Activated CD8-positive, alpha-beta memory T cell treated with anti-CD3 and anti-CD28 coated beads for 36 hours (primary cell): ENCODE data around the gene CYP4F11. TPM values are rescaled to one million over a fixed set of nuclear protein-coding genes. Genes with fewer than 3 reads are reported as not detected.
"Not testable (repeated sequence)": the region's sequence is repeated elsewhere in the genome, so short reads cannot be mapped to it uniquely, and the experiment has no call there.

Experiments
- CTCF ChIA-PET: fragments of 350-600 bp; sonication (Branson Sonifier 250); formaldehyde crosslinking; loops from one replicate; lab custom pipeline; 2021; ENCODE audit warnings: antibody characterized with exemption; lab: Charles Lee
- POLR2A ChIA-PET: fragments of 350-600 bp; sonication (Branson Sonifier 250); formaldehyde crosslinking; loops from one replicate; lab custom pipeline; 2021; ENCODE audit warnings: antibody characterized with exemption; lab: Charles Lee
- total RNA-seq, 2 experiments: library from RNA; stranded (reverse); gene quantifications; one replicate each; pipeline ENCODE4 v1.2.3, GENCODE V29; 2021

CYP4F11 gene, protein sequence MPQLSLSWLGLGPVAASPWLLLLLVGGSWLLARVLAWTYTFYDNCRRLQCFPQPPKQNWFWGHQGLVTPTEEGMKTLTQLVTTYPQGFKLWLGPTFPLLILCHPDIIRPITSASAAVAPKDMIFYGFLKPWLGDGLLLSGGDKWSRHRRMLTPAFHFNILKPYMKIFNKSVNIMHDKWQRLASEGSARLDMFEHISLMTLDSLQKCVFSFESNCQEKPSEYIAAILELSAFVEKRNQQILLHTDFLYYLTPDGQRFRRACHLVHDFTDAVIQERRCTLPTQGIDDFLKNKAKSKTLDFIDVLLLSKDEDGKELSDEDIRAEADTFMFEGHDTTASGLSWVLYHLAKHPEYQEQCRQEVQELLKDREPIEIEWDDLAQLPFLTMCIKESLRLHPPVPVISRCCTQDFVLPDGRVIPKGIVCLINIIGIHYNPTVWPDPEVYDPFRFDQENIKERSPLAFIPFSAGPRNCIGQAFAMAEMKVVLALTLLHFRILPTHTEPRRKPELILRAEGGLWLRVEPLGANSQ
- not detected for total RNA-seq

DNA sequence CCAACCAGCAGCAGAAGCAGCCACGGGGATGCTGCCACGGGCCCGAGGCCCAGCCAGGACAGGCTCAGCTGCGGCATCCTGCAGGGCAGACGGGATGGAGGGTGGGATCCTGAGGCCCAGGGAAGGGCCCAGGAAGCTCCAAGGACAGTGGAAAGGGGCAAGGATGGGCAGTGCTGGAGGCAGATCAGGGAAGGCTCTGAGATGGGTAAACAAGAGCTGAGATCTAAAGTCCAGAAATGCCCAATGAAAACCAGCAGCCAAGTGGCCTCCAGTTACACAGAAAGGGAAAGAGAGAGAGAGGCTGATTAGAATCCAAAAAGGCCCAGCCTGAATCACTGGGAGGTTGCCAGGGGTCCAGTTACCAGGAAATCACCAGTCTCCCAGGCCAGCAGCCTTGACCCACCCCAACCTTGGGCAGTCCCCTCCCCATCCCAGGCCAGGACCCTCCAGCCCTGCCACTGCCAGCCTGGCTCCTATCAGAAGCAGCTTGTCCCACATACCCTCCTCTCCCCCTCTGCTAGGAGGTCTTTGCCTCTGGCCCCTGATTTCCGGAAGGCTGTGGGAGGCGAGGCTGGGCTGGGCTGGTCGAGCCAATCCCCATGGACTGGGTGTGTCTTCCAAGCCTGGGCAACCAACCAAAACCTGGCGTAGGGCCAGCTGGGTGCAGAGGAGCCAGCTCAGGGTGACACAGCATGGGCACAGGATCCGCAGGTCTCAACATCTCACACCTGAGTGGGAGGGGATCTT lies at the start of gene CYP4F11:
Gene CYP4F11, minus strand, starts transcription at position 198 of the 747 bp plus-strand sequence. Its CDS starts 121 bp downstream, at position 77.
- CTCF ChIA-PET = no interaction called here
- POLR2A ChIA-PET = no interaction called here

DNA sequence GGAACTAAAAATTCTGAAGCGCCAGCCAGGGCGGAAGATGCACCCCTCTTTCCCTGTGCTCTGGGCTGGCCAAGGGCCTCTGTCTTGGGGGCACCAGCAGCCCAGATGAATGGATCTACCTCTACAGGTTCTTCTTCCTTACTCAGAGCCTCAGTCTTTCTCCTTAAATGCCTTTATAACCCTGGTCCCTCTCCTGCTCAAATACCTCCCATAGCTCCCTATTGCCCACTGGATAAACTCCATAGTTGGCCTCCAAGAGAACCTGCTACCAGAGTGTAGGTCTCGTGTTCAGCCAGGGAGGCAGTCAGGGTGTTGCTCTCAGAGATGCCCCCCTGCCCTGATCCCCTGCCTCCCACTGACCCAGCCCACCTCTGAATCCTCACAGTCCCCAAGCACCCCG lies 45.0 kb upstream of the CYP4F11 start:
- POLR2A ChIA-PET = no interaction called here

DNA sequence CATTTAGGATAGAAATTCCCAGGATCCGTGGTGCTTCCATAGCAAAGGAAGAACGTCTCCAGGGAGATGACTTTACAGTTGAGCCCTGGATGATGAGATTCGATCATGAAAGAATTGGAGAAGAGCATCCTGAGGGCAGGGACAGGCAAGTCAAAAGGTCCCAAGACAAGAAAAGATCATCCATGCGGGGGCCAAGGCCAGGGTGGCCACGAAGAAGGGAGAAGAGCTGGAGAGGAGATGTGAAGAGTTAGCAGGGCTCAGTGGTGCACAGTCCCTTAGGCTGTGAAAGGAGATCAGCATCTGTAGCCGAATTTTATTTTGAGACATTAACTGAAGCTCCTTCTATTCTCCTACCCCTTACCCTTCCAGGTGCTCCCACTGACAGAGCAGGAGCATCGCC lies 43.4 kb upstream of the CYP4F11 start:
- ChIA-PET POLR2A (no interaction called here), CTCF (no interaction called here)

More for the DNA sequence above, 45.0 kb upstream of the CYP4F11 start:
- CTCF ChIA-PET = no interaction called here

DNA sequence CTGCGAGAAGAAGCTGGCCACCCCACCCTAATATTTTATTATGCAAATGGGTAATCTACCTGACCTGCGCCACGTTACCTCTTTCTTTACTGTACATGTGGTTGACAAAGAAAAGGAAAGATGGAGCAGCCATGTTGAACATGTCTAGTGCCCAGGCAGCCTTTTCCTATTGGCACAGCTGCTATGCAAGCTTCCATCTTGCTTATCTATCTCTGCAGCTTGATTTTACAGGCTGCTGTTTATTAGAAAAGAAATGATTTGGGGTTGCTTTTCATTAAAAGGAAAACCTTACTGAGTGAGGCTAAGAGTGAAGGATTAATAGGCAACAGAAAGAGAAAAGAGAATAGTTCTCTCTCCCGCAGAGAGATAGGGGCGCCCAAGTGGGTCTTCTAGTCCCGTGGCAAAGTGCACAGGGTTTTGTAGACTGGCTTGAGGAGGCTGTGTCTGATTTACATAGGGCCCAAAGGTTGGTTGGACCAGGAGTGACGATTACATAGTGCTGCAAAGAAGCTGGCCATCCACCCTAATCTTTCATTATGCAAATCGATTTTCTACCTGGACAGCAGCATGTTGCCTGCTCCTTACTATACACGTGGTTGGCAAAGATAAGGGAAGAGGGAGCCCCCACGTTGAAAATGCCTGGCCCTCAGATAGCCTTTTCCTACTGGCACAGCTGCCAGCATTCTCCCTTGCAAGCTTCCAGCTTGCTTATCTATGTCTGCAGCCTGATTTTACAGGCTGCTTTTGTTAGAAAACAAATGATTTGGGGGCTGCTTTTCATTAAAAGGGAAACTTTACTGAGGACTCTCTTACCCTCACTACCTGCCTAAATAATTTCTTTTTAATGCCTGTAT lies 42.7 kb upstream of the CYP4F11 start:
- POLR2A ChIA-PET = no interaction called here
- CTCF ChIA-PET = no interaction called here

DNA sequence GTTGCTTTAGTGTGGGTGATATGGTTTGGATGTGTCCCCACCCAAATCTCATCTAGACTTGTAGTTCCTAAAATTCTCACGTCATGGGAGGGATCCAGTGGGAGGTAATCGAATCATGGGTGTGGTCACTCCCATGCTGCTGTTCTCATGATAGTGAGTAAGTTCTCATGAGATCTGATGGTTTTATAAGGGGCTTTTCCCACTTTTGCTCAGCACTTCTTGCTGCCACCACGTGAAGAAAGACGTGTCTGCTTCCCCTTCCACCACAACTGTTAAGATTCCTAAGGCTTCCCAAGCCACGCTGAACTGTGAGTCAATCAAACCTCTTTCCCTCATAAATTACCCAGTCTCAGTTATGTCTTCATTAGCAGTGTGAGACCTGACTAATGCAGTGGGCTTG lies 40.5 kb upstream of the CYP4F11 start:
- POLR2A ChIA-PET = no interaction called here
- CTCF ChIA-PET = no interaction called here

DNA sequence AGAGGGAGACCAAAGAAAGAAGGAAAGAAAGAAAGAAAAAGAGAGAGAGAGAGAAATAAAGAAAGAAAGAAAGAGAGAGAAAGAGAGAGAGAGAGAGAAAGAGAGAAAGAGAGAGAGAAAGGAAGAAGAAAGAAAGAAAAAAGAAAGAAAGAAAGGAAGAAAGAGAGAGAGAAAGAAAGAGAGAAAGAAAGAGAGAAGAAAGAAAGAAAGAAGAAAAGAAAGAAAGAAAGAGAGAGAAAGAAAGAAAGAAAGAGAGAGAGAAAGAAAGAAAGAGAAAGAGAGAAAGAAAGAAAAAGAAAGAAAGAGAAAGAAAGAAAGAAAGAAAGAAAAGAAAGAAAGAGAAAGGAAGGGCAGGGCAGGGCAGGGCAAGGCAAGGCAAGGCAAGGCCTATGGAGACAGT lies 37.7 kb upstream of the CYP4F11 start:
- POLR2A ChIA-PET = not testable (repeated sequence)

DNA sequence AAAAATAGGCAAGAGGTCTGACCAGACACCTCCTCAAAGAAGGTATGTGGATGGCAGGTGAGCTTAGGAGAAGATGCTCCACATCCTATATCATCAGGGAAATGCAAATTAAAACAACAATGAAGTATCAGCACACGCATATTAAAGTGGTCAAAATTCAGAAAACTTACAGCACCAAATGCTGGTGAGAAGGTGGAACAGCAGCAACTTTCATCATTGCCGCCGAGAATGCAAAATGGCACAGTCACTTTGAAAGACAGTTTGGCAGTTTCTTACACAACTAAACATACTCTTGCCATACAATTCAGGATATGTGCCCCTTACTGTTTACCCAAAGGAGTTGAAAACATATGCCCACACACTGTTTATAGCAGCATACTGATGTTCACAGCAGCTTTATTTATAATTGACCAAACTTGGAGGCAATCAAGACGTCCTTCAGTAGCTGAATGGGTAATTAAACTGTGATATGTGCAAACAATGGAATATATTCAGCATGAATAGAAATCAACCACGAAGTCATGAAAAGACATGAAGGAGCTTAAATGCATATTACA lies 37.0 kb upstream of the CYP4F11 start:
- CTCF ChIA-PET = no interaction called here
- POLR2A ChIA-PET = no interaction called here

More for the DNA sequence above, 37.7 kb upstream of the CYP4F11 start:
- CTCF ChIA-PET = not testable (repeated sequence)

DNA sequence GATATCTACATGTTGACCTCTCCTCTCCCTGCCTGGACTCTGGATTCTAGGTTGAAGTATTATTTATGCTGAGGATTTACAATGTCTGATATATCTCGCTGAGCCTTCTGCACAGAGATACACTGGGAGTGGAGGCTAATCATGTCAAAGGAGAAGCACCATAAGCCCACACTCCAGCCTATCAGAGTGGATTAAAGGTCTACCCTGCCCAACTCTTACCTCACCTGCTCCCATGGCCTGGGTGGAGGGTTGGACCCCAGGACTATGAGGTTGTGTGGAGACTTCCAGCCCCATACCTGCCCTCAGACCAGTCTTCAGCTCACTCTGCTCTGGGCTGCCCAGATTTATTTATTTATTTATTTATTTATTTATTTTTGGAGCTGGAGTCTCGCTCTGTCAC lies 29.9 kb upstream of the CYP4F11 start:
- CTCF ChIA-PET = no interaction called here

DNA sequence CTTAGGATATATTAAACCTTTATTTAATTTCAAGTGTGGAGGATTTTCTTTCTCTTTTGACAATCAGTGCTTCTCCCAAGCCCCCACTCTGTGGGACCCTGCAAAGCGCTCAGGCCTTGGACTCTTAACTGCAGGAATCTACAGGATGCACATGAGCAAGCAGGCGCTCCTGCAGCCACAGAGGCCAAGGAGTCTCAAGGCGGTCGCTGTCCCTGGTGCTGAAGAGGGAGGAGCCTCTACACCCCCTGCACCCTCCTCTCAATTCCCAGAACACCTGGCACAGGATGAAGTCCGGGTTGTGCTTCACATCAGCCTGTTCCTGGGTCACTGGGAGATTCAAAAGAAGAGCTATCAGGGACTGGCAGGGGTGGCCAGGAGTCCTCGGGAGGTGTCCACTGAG lies 28.0 kb upstream of the CYP4F11 start:
- ChIA-PET POLR2A (no interaction called here), CTCF (interaction anchor here (1.0 kb wide), 1 partner anchor 101 kb away, joined by 3 read pairs; no protein-coding TSS in a partner anchor)

More for the DNA sequence above, 29.9 kb upstream of the CYP4F11 start:
- POLR2A ChIA-PET = no interaction called here

DNA sequence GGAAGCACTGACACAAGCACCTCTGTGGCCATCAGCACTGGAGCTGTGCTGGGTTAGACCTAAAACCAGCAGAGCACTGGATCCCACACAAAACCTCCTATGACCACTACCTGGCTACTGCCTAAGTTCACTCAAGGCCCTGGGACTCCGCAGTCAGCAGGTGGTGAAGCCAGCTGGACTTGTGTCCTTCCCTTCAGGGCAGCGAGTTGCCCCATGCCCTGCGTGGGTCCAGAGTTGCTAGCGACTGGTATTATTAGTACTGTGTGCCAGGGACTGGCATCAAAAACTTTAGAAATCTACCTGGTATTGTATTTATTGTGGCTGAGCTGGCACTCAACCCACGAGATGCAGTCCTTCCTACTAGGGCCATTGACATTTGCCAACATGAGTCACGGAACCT lies 20.5 kb upstream of the CYP4F11 start:
- POLR2A ChIA-PET = no interaction called here
- CTCF ChIA-PET = interaction anchor here (0.6 kb wide), 1 partner anchor 325 kb away, joined by 3 read pairs; no protein-coding TSS in a partner anchor

DNA sequence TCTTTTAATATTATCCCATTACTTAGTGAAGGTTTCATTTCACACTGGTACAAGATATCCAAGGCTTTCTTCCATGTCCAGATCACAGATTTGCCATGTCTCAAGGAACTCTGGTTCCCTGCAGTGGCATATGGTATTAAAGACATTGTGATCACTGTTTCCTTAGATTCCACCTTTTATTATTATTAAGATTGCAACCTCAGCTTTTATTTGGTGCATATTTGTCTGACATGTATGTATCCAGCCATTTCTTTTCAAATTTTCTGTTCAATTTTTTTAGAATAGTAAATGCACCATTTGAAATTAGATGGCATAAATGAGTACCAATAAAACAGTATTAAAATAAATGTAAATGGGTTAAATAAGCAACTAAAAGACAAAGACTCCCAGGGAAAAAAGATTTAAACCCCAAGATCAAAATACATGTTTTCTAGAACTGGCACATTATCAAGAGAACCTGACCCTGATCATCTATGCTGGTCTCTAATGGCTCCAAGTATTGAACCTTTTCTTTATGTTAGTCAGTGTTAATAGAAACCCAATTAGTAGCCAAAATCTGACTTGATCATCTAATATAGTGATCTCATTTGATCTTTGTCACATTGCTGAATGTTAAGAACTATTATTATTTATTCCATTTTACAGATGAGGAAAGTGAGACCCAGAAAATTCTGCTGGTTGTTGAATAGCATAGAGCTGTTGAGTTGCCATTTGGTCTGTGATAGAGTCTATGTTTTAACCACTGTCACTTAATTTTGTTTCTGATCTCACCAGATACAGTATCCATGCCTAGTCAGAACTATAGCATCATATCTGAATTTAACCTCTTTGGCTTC lies 14.1 kb upstream of the CYP4F11 start, which contains the start of gene OR10H4:
Gene OR10H4, plus strand, starts transcription at position 786 of the 836 bp plus-strand sequence. Its CDS starts 0 bp downstream, at position 786.
- ChIA-PET POLR2A (no interaction called here), CTCF (no interaction called here)

DNA sequence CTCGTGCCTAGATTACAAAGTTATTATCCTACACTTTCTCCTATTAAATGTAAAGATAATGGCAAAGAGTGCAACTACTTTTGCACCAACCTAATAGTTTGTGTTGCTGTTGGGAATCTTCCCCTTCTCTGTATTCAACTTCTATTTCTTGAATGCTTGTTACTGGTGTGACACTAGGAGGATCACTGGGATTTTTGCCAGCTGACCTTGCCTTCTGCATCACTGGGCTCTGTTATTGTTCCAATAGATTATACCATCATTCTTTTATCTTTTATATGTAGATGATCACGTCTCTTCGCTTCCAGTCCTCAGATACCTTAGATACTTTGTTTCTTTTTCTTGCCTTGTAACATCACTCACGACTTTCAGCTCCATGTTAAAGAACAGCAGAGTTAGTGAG lies 11.0 kb upstream of the CYP4F11 start:
- ChIA-PET POLR2A (no interaction called here), CTCF (no interaction called here)

DNA sequence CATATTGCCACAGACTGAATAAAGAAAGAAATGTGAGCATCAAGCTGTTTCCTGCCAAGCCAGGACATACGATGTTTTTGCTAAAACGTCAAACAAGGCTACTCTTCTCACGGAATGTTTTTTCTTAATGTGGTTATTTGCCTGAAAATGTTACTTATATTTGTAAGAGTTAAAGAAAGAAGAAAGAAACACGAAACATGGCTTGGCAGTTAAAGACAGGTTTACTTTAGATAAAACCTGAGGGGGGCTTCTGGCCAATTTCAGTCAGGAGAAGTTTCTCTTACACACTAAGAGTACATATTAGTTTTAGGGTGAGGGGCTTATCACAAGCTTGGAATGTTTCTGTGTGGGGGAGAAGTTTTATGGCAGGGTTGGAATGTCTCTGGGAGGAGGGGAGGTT lies 10.1 kb upstream of the CYP4F11 start:
- POLR2A ChIA-PET = no interaction called here
- CTCF ChIA-PET = no interaction called here

DNA sequence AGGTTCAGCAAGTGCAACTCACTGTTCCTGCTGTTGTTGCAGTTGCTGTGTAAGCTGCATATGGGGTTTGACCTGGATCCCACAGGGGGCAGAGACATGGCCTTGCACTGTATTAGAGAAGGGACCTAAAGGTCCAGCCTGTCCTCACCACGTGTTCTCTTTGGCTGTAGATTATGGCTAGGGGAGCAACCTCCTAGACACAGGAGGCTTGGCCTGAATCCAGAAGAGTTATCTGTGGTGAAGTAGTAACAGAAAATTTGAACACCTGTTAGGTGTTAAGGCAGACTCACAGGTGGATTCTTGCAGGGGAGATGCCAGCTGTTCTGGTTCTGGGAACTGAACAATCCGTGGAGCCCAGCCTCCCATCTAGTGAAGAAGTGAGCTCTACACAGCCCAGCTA lies 3.4 kb upstream of the CYP4F11 start:
- CTCF ChIA-PET = no interaction called here
- POLR2A ChIA-PET = no interaction called here

DNA sequence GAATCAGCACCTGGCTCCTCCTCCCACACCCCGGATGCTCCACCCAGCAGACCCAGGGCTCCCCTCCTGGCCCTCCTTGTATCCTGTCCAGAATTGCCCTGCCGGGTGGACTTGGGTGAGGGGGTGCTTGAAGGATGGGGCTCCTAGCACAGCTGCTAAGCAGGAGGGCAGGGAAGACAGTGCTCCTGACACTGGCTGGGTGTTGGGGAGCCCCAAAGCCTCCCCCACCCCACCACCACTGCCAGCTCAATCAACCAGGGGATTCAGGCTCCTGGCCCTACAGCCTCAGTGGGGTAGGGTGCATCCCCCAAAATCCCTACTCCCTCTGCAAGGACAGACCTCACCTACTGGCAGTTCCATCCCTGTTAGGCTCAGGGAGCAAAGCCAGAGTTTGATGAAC lies 2.6 kb upstream of the CYP4F11 start:
- ChIA-PET POLR2A (no interaction called here), CTCF (no interaction called here)

DNA sequence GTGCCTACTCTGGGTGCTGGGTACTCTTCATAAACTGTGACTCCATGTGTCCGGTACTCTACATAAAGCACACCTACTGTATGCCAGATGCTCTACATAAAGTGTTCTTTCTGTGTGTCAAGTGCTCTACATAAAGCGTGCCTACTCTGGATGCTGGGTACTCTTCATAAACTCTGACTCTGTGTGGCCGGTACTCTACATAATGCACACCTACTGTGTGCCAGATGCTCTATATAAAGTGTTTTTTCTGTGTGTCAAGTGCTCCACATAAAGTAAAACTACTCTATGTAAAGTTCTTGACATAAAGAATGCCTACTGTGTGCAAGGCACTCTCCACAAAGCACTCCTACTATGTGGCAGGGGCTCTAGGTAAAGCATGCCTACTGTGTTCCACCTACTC lies 1.8 kb upstream of the CYP4F11 start:
- POLR2A ChIA-PET = no interaction called here
- CTCF ChIA-PET = no interaction called here

DNA sequence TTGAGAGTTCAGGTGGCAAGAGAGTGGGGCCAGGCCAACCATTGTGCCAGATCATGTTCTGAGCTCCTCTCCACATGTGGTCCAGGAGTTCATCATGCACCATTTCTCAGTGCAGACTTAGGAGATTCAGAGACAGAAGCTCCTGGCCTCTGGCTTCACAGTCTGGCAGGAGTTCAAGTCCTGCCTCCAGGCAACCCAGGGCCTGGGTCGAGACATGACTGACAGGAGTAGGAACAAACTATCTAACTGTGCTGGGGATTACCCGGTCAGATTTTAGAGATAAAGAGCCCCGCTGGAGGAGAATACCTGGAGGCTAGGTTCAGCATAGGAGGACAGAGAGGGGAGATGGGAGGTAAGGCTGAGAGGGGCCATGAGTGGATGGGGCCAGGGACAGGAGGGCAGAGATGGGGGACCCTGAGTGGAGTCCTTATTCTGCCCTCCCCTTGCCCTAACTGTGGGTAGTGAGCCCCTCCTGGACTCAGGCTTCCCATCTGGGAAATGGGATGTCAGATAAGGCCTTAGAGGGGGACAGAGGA lies 906 bp upstream of the CYP4F11 start:
- ChIA-PET POLR2A (no interaction called here), CTCF (no interaction called here)

DNA sequence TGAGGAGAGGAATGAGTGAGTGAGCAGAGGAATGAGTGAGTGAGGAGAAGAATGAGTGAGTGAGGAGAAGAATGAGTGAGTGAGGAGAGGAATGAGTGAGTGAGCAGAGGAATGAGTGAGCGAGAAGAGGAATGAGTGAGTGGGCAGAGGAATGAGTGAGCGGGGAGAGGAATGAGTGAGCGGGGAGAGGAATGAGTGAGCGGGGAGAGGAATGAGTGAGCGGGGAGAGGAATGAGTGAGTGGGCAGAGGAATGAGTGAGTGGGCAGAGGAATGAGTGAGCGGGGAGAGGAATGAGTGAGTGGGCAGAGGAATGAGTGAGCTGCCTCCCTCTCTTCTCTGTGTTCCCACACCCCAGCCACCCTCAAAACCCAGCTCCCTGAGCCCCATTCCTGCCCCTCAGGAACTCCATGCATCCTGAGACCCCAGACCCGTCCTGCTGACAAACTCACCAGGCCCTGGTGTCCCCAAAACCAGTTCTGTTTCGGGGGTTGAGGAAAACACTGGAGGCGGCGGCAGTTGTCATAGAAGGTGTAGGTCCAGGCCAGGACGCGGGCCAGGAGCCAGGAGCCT lies 483 bp downstream of the CYP4F11 start:
- POLR2A ChIA-PET, CTCF ChIA-PET: not testable (repeated sequence)
